HepG2 (cell line): ENCODE data around the gene CAPG. TPM values are rescaled to one million over a fixed set of nuclear protein-coding genes. Genes with fewer than 3 reads are reported as not detected.

Experiments used
- CC2D1A ChIP-seq: sonication (generic); formaldehyde crosslinking; IDR thresholded peaks from 2 replicates; pipeline ENCODE4 v1.8.1; 2023; ENCODE audit warnings: mild to moderate bottlenecking, missing genetic modification reagents
- CHCHD3 ChIP-seq: sonication (generic); formaldehyde crosslinking; IDR thresholded peaks from 2 replicates; pipeline ENCODE4 v1.8.0; 2022; ENCODE audit warnings: mild to moderate bottlenecking, missing genetic modification reagents, moderate library complexity
- FOSL2 ChIP-seq: sonication (generic); formaldehyde crosslinking; IDR thresholded peaks from 2 replicates; pipeline ENCODE4 v1.4.0; 2020; ENCODE audit warnings: missing genetic modification reagents
- IKZF1 ChIP-seq: fragments of 450-650 bp; IDR thresholded peaks from 2 replicates; pipeline ENCODE4 v1.7.1; 2016
- KDM2A ChIP-seq: sonication (generic); formaldehyde crosslinking; IDR thresholded peaks from 2 replicates; pipeline ENCODE4 v1.4.0; 2020; ENCODE audit warnings: low read depth, missing genetic modification reagents, borderline replicate concordance
- NFATC3 ChIP-seq: sonication (generic); formaldehyde crosslinking; IDR thresholded peaks from 2 replicates; pipeline ENCODE4 v1.5.1; 2020; ENCODE audit warnings: mild to moderate bottlenecking, missing genetic modification reagents
- NR2F2 ChIP-seq: IDR thresholded peaks from 2 replicates; pipeline ENCODE4 v1.6.1; 2012; ENCODE audit warnings: low read depth, inconsistent platforms, borderline replicate concordance
- RBM22 ChIP-seq: fragments of 200-400 bp; formaldehyde crosslinking; optimal IDR thresholded peaks from 2 replicates; pipeline ENCODE3; 2017; ENCODE audit warnings: mild to moderate bottlenecking, low read length, moderate library complexity
- SALL1 ChIP-seq: sonication (generic); formaldehyde crosslinking; IDR thresholded peaks from 2 replicates; pipeline ENCODE4 v1.8.0; 2022; ENCODE audit warnings: mild to moderate bottlenecking, missing genetic modification reagents
- TCF12 ChIP-seq, 2 experiments: fragments of 450-650 bp in 1 of 2; sonication (generic) in 1 of 2; formaldehyde crosslinking in 1 of 2; IDR thresholded peaks; 2 replicates each; pipeline versions ENCODE4 v1.6.1 to v1.8.0; 2017 to 2022; ENCODE audit warnings: antibody characterized with exemption in 1 of 2, mild to moderate bottlenecking in 1 of 2, missing genetic modification reagents in 1 of 2, moderate library complexity in 1 of 2
- ZBTB7A ChIP-seq: sonication (generic); formaldehyde crosslinking; IDR thresholded peaks from 2 replicates; pipeline ENCODE4 v1.8.0; 2022; ENCODE audit warnings: mild to moderate bottlenecking, missing genetic modification reagents
- ZNF24 ChIP-seq: fragments of 450-650 bp; IDR thresholded peaks from 2 replicates; pipeline ENCODE4 v1.6.1; 2017; ENCODE audit warnings: antibody characterized with exemption, mild to moderate bottlenecking
- ZNF256 ChIP-seq: sonication (generic); formaldehyde crosslinking; conservative IDR thresholded peaks from 2 replicates; pipeline ENCODE4 v1.4.0; 2020; ENCODE audit warnings: missing genetic modification reagents
- ZNF33B ChIP-seq: sonication (generic); formaldehyde crosslinking; IDR thresholded peaks from 2 replicates; pipeline ENCODE4 v1.5.1; 2020; ENCODE audit warnings: mild to moderate bottlenecking, missing genetic modification reagents
- ZNF468 ChIP-seq: sonication (generic); formaldehyde crosslinking; IDR thresholded peaks from 2 replicates; pipeline ENCODE4 v1.8.0; 2022; ENCODE audit warnings: mild to moderate bottlenecking, moderate library complexity, missing genetic modification reagents
- ZNF570 ChIP-seq: sonication (generic); formaldehyde crosslinking; IDR thresholded peaks from 2 replicates; pipeline ENCODE4 v1.4.0; 2020; ENCODE audit warnings: mild to moderate bottlenecking, missing genetic modification reagents, borderline replicate concordance
- ZNF672 ChIP-seq: sonication (generic); formaldehyde crosslinking; IDR thresholded peaks from 2 replicates; pipeline ENCODE4 v1.8.1; 2022; ENCODE audit warnings: missing genetic modification reagents
- polyA plus RNA-seq, 8 experiments: library from polyadenylated mRNA; depleted of rRNA in 3 of 8; stranded (reverse) in 7 of 8; unstranded in 1 of 8; fragments of >200 nt; fragmentation: Illumina TruSeq in 4 of 8; extraction: Trizol in 4 of 8; gene quantifications; 2 replicates each; pipeline versions ENCODE4 v1.2.1 to v1.2.3, GENCODE V29; 2011 to 2016; ENCODE audit warnings: low read depth in 4 of 8, missing spikeins in 1 of 8, mixed read lengths in 1 of 8; ENCODE audit not compliant: insufficient read depth in 1 of 8
- total RNA-seq, 5 experiments: library from RNA; depleted of rRNA; stranded (reverse); fragments of >200 nt; fragmentation: Illumina TruSeq; extraction: Trizol; gene quantifications; 2 replicates each; pipeline ENCODE4 v1.2.3, GENCODE V29; 2016; ENCODE audit warnings: low read depth in 1 of 5
- TF ChIP-seq, protein P1 (sequence below): sonication (generic); formaldehyde crosslinking; IDR thresholded peaks from 2 replicates; pipeline ENCODE4 v1.4.0; 2020; ENCODE audit warnings: missing genetic modification reagents
- TF ChIP-seq, protein P2 (sequence below): sonication (generic); formaldehyde crosslinking; IDR thresholded peaks from 2 replicates; pipeline ENCODE4 v1.5.1; 2020; ENCODE audit warnings: missing genetic modification reagents, mild to moderate bottlenecking, borderline replicate concordance
- TF ChIP-seq, protein P3 (sequence below): sonication (generic); formaldehyde crosslinking; conservative IDR thresholded peaks from 2 replicates; pipeline ENCODE4 v1.8.0; 2022; ENCODE audit warnings: low read depth, missing genetic modification reagents
- TF ChIP-seq, protein P4 (sequence below): sonication (generic); formaldehyde crosslinking; IDR thresholded peaks from 2 replicates; pipeline ENCODE4 v1.5.1; 2020; ENCODE audit warnings: missing genetic modification reagents, mild to moderate bottlenecking, borderline replicate concordance

Gene CAPG
- total and polyA plus RNA-seq, 2 of the 13 experiments (the other 11 are each of a cell fraction or from before 2014, with no cell fraction given): 12.7 to 18.2 TPM

DNA sequence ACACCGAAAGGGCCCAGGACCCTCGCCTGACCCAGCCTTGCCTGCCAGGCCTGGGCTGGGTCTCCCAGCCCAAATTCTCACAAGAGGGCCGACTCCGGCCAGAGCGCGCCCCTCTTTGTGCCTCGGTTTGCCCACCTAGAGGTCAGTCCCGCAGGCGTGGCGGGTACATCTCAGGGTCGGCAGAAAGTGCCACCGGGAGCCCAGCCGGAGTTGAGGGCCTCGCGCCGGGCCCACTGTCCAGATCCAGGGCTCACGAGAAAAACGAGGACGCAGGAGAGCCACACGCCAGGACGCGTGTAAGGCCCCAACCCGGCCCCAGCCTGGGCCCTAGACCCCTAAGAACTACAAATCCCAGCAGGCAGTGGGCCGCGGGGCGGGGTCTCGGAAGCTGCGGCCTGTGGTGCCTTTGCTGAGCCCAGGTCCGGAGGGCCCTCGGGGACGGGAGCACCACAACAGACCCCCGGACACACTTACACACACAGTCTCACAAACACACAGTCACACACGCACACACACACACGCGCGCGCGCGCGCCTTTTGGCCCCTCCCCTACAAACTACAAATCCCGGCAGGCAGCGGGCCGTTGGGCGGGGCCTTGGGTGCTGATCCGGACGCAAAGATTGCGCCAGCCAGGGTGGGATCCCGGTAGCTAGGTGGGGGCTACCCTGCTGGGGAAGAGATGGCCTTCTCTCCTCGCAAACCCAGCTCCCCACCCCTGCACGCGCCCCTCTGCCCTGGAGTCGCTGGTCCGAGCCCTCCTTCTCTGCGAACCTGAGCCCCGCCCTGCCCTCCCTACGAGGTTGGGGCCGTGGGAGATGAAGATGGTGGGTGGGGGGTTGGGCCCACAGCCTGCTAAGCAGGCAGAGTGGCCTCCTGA is 8.2 kb upstream of the CAPG start, which contains the start of gene SH2D6 (continued):
- TF ChIP-seq TCF12 (IDR thresholded peaks at IDR 0.05) (no peak), TCF12 (CRISPR knock-in tag; IDR thresholded peaks at IDR 0.05) (peak; percentile 11; the same call in 1 of the 2 replicates), KDM2A (CRISPR knock-in tag) (peak; percentile 58; the same call in 1 of the 2 replicates), CHCHD3 (CRISPR knock-in tag) (no peak), ZNF24 (peak; percentile 47; the same call in 1 of the 2 replicates), FOSL2 (CRISPR knock-in tag) (peak; percentile 31; the same call in 1 of the 2 replicates), IKZF1 (no peak), NFATC3 (CRISPR knock-in tag) (no peak; the same call in 1 of the 2 replicates), ZNF468 (no peak; the same call in 1 of the 2 replicates), NR2F2 (no peak; the same call in 1 of the 2 replicates), ZNF672 (CRISPR knock-in tag) (no peak), SALL1 (CRISPR knock-in tag) (peak; percentile 80), ZNF570 (CRISPR knock-in tag) (no peak), ZNF256 (CRISPR knock-in tag) (peak; percentile 25; the same call in 1 of the 2 replicates), CC2D1A (CRISPR knock-in tag) (no peak), ZBTB7A (CRISPR knock-in tag) (peak; percentile 94), RBM22 (no peak), ZNF33B (CRISPR knock-in tag) (0 out of 2 replicates have a peak, but pooled peaks have one; percentile 7)
- TF ChIP-seq, protein P1, sequence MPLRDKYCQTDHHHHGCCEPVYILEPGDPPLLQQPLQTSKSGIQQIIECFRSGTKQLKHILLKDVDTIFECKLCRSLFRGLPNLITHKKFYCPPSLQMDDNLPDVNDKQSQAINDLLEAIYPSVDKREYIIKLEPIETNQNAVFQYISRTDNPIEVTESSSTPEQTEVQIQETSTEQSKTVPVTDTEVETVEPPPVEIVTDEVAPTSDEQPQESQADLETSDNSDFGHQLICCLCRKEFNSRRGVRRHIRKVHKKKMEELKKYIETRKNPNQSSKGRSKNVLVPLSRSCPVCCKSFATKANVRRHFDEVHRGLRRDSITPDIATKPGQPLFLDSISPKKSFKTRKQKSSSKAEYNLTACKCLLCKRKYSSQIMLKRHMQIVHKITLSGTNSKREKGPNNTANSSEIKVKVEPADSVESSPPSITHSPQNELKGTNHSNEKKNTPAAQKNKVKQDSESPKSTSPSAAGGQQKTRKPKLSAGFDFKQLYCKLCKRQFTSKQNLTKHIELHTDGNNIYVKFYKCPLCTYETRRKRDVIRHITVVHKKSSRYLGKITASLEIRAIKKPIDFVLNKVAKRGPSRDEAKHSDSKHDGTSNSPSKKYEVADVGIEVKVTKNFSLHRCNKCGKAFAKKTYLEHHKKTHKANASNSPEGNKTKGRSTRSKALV: peak; percentile 84
- TF ChIP-seq, protein P2, sequence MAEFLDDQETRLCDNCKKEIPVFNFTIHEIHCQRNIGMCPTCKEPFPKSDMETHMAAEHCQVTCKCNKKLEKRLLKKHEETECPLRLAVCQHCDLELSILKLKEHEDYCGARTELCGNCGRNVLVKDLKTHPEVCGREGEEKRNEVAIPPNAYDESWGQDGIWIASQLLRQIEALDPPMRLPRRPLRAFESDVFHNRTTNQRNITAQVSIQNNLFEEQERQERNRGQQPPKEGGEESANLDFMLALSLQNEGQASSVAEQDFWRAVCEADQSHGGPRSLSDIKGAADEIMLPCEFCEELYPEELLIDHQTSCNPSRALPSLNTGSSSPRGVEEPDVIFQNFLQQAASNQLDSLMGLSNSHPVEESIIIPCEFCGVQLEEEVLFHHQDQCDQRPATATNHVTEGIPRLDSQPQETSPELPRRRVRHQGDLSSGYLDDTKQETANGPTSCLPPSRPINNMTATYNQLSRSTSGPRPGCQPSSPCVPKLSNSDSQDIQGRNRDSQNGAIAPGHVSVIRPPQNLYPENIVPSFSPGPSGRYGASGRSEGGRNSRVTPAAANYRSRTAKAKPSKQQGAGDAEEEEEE: no peak
- TF ChIP-seq, protein P3, sequence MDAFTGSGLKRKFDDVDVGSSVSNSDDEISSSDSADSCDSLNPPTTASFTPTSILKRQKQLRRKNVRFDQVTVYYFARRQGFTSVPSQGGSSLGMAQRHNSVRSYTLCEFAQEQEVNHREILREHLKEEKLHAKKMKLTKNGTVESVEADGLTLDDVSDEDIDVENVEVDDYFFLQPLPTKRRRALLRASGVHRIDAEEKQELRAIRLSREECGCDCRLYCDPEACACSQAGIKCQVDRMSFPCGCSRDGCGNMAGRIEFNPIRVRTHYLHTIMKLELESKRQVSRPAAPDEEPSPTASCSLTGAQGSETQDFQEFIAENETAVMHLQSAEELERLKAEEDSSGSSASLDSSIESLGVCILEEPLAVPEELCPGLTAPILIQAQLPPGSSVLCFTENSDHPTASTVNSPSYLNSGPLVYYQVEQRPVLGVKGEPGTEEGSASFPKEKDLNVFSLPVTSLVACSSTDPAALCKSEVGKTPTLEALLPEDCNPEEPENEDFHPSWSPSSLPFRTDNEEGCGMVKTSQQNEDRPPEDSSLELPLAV (CRISPR knock-in tag): no peak
- TF ChIP-seq, protein P4, sequence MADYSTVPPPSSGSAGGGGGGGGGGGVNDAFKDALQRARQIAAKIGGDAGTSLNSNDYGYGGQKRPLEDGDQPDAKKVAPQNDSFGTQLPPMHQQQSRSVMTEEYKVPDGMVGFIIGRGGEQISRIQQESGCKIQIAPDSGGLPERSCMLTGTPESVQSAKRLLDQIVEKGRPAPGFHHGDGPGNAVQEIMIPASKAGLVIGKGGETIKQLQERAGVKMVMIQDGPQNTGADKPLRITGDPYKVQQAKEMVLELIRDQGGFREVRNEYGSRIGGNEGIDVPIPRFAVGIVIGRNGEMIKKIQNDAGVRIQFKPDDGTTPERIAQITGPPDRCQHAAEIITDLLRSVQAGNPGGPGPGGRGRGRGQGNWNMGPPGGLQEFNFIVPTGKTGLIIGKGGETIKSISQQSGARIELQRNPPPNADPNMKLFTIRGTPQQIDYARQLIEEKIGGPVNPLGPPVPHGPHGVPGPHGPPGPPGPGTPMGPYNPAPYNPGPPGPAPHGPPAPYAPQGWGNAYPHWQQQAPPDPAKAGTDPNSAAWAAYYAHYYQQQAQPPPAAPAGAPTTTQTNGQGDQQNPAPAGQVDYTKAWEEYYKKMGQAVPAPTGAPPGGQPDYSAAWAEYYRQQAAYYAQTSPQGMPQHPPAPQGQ (CRISPR knock-in tag): no peak
